Stomach smooth muscle (tissue), 2 donors: Measurements from ENCODE around the gene PMS1.

ENCODE experiments used
- H3K27ac ChIP-seq: one replicate; pipeline ENCODE4 v1.7.0; 2013; ENCODE audit warnings: mild to moderate bottlenecking, low read length, inconsistent platforms
- H3K27me3 ChIP-seq, 2 donors: one replicate each; pipeline ENCODE4 v1.7.0; 2013; ENCODE audit warnings: low read length in 2 of 2; ENCODE audit not compliant: insufficient read depth in 2 of 2, control insufficient read depth in 1 of 2
- H3K36me3 ChIP-seq, 2 donors: one replicate each; pipeline ENCODE4 v1.7.0; 2013; ENCODE audit warnings: low read length in 2 of 2; ENCODE audit not compliant: control insufficient read depth in 2 of 2, insufficient read depth in 2 of 2
- H3K4me1 ChIP-seq: one replicate; pipeline ENCODE4 v1.7.0; 2013; ENCODE audit warnings: low read length; ENCODE audit not compliant: control insufficient read depth, insufficient read depth
- H3K4me3 ChIP-seq, 2 donors: one replicate each; pipeline ENCODE4 v1.7.0; 2013; ENCODE audit warnings: low read length in 2 of 2
- H3K9ac ChIP-seq, 2 donors: one replicate each; pipeline ENCODE4 v1.7.0; 2013; ENCODE audit warnings: low read length in 2 of 2, mild to moderate bottlenecking in 1 of 2
- H3K9me3 ChIP-seq, 2 donors: one replicate each; pipeline ENCODE4 v1.7.0; 2013; ENCODE audit warnings: low read length in 2 of 2; ENCODE audit not compliant: control insufficient read depth in 2 of 2
- donor health status: healthy.
- donor health status: Pancreatic carcinoma.

The PMS1 gene

GRCh38 chr2:189865826-189866225 lies 81.6 kb downstream of the PMS1 start:
- Histone ChIP-seq H3K27ac (no peak overlapping the region), H3K4me3 (no peak overlapping the region), H3K36me3 (peaks cover 0 to 3% of the 10 kb centered on the region in 2 donors), H3K9ac (no peak overlapping the region), H3K27me3 (no peaks in the 10 kb centered on the region), H3K4me1 (no peaks in the 10 kb centered on the region), H3K9me3 (no peaks in the 10 kb centered on the region)

DNA sequence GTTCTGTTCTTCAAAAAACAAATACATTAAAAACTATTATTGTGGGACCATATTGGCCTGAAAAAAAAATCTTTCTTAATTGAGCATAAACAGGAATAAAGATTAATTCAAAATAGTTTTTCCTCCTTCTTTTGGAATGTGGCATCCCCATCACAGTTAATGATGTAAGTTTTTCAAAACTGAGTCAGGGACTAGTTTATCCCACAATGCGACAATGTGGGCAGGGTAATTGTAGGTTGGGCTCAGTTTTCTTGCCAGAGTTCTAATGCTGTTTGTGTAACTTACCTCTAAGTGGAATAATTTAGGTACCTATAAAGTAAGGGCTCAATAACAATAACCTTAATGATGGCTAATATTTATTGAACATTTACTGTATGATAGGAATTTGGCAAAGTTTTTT lies 82.0 kb downstream of the PMS1 start:
- H3K4me3 ChIP-seq: no peak overlapping the region
- no peak overlapping the region for H3K27ac ChIP-seq
- no peaks in the 10 kb centered on the region for H3K27me3 ChIP-seq
- no peaks in the 10 kb centered on the region for H3K9me3 ChIP-seq
- H3K36me3 ChIP-seq: peaks cover 0 to 3% of the 10 kb centered on the region in 2 donors
- no peaks in the 10 kb centered on the region for H3K4me1 ChIP-seq
- no peak overlapping the region for H3K9ac ChIP-seq

GRCh38 chr2:189868896-189869295 lies 84.6 kb downstream of the PMS1 start:
- Histone ChIP-seq H3K4me3 (no peak overlapping the region), H3K36me3 (peaks cover 0 to 3% of the 10 kb centered on the region in 2 donors), H3K4me1 (no peaks in the 10 kb centered on the region), H3K9me3 (no peaks in the 10 kb centered on the region), H3K27ac (no peak overlapping the region), H3K27me3 (no peaks in the 10 kb centered on the region), H3K9ac (no peak overlapping the region)

GRCh38 chr2:189870381-189871085 lies 86.3 kb downstream of the PMS1 start:
- no peaks in the 10 kb centered on the region for H3K4me1 ChIP-seq
- no peaks in the 10 kb centered on the region for H3K9me3 ChIP-seq
- no peak overlapping the region for H3K9ac ChIP-seq
- H3K27ac ChIP-seq: no peak overlapping the region
- H3K4me3 ChIP-seq: no peak overlapping the region
- H3K27me3 ChIP-seq: no peaks in the 10 kb centered on the region
- peaks cover 0 to 3% of the 10 kb centered on the region in 2 donors for H3K36me3 ChIP-seq

GRCh38 chr2:189873696-189874095 lies 89.4 kb downstream of the PMS1 start:
- H3K27ac ChIP-seq: no peak overlapping the region

DNA sequence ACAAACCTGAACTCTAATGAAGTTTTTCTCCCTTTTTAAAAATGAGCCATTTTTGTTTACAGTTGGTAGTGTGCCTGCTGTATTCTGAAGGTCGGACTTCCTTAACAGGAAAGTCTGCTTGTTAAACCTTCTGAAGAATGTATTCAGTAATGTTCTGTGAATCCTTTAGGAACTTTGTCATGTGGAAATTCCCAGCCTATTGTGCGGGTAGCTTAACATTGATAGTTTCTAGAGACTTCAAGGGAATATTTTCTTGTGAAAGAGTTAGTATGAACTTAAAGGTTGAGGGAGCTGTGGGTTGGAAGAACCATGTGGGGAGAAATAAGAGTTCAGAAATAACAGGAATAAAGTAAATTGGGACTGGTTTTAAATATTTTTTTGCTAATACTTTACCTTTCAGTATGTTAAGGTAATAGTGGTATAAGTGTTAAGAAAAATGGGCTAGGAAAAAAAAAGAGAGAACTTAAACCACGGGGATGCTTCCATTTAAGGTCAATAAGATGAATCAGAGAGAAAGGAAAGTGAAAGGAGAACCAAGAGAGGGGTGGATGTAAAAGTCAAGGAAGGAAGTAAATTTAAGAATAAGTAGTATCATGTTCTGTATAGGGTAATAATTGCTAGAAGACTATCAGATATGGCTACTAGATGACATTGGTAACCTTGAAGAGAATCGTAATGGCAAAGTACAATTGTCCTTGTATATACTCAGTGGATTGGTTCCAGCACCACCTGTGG lies 90.5 kb downstream of the PMS1 start:
- no peak overlapping the region for H3K9ac ChIP-seq
- no peak overlapping the region for H3K27ac ChIP-seq
- no peaks in the 10 kb centered on the region for H3K4me1 ChIP-seq
- no peaks in the 10 kb centered on the region for H3K27me3 ChIP-seq
- H3K4me3 ChIP-seq: no peak overlapping the region
- no peaks in the 10 kb centered on the region for H3K9me3 ChIP-seq
- no peaks in the 10 kb centered on the region for H3K36me3 ChIP-seq

More at GRCh38 chr2:189873696-189874095, 89.4 kb downstream of the PMS1 start:
- no peaks in the 10 kb centered on the region for H3K27me3 ChIP-seq
- H3K4me3 ChIP-seq: no peak overlapping the region
- no peak overlapping the region for H3K9ac ChIP-seq
- H3K4me1 ChIP-seq: no peaks in the 10 kb centered on the region
- H3K9me3 ChIP-seq: no peaks in the 10 kb centered on the region
- no peaks in the 10 kb centered on the region for H3K36me3 ChIP-seq

- H3K36me3 ChIP-seq: no peaks in the 10 kb centered on the region
- H3K4me1 ChIP-seq: no peaks in the 10 kb centered on the region
- H3K9me3 ChIP-seq: no peaks in the 10 kb centered on the region
- H3K27me3 ChIP-seq: no peaks in the 10 kb centered on the region
- no peak overlapping the region for H3K27ac ChIP-seq
- H3K9ac ChIP-seq: no peak overlapping the region
- H3K4me3 ChIP-seq: no peak overlapping the region
Measured at GRCh38 chr2:189876271-189876670, 92.0 kb downstream of the PMS1 start.

DNA sequence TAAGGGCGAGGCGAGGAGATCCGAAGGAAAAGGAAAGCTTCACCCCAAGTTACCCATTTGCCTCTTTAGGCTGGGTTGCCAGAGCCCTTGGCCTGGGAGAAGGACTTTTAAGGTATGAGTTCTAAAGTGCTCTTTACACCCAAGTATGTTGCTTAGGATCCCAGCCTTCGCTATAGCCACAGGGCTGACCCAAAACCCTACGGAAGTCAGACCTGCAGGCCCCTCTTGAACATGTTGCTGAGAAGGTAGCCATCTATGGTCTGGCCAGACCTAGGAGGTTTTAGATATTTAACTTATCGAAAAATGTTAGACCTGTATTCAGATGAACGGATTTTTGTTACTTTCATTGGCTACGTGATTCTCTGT lies 95.4 kb downstream of the PMS1 start:
- H3K9me3 ChIP-seq: no peaks in the 10 kb centered on the region
- no peak overlapping the region for H3K27ac ChIP-seq
- H3K4me3 ChIP-seq: no peak overlapping the region
- H3K36me3 ChIP-seq: no peaks in the 10 kb centered on the region
- no peak overlapping the region for H3K9ac ChIP-seq
- H3K4me1 ChIP-seq: no peaks in the 10 kb centered on the region
- no peaks in the 10 kb centered on the region for H3K27me3 ChIP-seq

- Histone ChIP-seq H3K36me3 (no peaks in the 10 kb centered on the region), H3K27me3 (no peaks in the 10 kb centered on the region), H3K27ac (no peak overlapping the region), H3K9ac (no peak overlapping the region), H3K4me1 (no peaks in the 10 kb centered on the region), H3K4me3 (no peak overlapping the region), H3K9me3 (no peaks in the 10 kb centered on the region)
Measured at GRCh38 chr2:189880429-189880828, 96.2 kb downstream of the PMS1 start.

GRCh38 chr2:189880832-189881492 lies 96.7 kb downstream of the PMS1 start:
- Histone ChIP-seq H3K4me3 (no peak overlapping the region), H3K27me3 (no peaks in the 10 kb centered on the region), H3K9ac (no peak overlapping the region), H3K4me1 (no peaks in the 10 kb centered on the region), H3K9me3 (no peaks in the 10 kb centered on the region), H3K36me3 (no peaks in the 10 kb centered on the region), H3K27ac (no peak overlapping the region)

DNA sequence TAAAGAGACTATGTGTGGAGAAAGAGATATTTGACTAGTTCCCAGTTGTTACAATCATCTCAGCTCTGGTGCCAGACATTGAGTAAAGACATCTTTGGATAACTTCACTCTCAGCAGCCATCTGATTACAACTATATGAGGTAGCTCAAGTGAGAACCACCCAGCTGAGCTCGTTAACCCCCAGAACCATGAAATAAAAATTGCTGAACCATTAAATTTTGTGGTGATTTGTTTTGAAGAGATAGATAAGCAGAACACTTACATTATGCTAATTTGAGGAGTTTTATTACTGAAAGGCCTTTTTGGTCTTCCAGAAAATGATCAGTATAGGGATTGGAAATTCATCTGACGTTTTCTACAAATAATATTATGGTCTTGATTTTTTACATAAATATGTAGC lies 101.1 kb downstream of the PMS1 start:
- Histone ChIP-seq H3K9me3 (peaks cover 0 to 3% of the 10 kb centered on the region in 2 donors), H3K9ac (no peak overlapping the region), H3K27ac (no peak overlapping the region), H3K36me3 (no peaks in the 10 kb centered on the region), H3K27me3 (no peaks in the 10 kb centered on the region), H3K4me3 (no peak overlapping the region), H3K4me1 (no peaks in the 10 kb centered on the region)
